H4 (cell line): ENCODE measurements around the gene TMEM138. TPM values are rescaled to one million over a fixed set of nuclear protein-coding genes. Genes with fewer than 3 reads are reported as not detected.

ENCODE experiments used
- DNase-seq: peaks from one replicate; pipeline ENCODE4 v3.0.0-alpha.2; 2015; ENCODE audit warnings: low spot score
- total RNA-seq: library from RNA; depleted of rRNA; stranded (reverse); fragments of >200 nt; shearing (Covaris generic); gene quantifications from 2 replicates; pipeline ENCODE4 v1.2.3, GENCODE V29; 2014; rRNA removed

The TMEM138 gene
- total RNA-seq, 1 experiment from 2014 or later = 62.5 TPM

DNA sequence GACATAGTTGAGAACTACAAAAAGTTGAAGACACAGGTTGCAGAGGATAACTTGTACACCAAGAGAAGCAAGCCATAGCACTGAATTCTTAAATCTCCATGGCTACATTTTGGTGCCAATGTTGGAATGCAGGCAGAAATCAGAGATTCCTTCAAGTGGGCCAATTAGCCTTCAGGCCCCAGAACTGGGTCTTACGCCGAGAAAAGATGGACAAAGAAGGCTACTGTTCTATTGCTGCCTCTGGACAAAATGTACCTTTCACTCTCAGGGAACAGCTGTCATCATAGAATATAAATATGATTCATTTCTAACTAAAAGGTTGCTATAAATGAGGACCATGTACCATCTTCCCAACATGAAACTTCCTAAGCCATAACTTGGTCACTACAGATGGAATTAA lies 43.9 kb downstream of the TMEM138 start:
- no peak for DNase-seq

DNA sequence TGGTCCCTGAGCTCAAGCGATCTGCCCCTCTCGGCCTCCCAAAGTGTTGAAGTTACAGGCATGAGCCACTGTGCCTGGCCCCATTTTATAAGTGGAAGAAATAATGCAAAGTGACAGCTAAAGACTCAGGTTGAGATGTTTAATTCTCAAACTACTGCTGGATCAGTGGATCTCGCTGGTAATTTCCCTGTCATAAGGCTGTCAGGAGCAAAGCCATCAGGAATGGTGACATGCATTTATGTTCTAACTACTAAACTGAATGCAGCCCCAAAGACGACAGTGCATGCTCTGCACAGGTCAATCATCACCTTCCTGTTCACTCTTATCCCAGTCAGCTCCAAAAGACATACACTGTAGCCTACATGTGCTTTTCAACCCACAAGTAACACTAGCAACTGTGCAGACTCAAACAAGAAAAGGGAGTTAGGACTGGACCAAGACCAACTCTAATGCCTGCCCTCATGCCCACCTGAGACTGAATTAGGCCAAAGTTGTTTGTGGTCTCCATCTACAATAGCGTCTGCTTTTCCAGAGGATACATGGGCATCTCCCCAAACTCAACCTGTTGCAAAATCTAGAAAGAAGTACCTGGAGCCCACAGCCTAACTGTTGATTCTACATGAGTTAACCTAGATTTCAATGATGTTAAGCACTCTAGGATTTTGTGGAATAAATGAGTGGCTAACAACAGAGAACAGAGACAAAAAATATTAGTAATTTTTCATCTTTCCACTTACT lies 45.0 kb downstream of the TMEM138 start:
- no peak for DNase-seq

DNA sequence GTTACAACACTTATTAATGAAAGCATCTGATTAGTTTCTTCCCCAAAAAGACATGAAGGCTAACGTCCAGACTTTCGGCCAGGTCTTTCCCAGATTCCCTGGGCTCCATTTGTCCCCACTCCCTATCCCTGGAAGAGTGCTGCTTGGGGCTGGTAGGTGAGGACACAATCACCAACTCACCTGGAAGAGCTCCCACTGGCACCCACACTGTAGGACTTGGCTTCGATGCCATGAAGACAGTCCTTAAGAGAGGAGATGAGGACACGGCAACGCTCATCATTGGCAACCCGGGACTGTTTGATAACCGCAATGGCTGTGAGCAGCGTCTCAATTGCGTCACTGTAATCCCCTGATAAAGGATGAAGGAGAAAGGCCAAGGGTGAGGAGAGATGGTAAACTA lies 49.4 kb downstream of the TMEM138 start:
- no peak for DNase-seq

DNA sequence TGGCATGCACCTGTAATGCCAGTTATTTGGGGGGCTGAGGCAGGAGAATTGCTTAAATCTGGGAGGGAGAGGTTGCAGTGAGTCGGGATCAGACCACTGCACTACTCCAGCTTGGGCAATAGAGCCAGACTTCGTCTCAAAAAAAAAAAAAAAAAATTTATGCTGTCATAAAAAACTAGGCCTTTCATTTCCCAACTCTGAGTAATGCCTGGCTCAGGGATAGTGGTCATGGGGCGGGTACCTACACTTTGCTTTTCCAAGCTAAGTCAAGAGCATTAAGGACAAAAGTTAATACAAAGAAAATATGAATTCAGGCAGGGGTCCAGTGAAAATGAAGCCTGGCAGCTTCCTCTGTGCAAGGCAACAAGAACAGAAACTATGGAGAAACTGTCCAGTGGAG lies 51.3 kb downstream of the TMEM138 start:
- no peak for DNase-seq

DNA sequence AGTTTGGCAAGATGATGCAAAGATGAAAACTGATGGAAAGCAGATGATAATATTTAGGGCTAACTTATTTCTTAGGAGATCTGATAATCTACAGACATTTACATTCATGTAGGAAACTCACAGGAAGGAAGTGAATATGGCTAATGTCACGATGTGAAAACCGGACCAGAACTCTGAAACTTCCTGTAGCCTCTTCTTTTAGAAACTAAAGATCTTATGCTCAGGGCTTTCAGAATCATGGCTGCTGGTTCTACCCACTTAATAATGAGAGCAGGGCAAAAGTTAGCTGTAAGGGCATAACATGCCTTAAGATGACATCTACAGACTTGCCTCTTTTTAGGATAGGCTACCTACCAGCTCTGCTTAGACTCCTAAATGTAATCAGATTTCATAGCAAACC lies 52.4 kb downstream of the TMEM138 start:
- no peak for DNase-seq

DNA sequence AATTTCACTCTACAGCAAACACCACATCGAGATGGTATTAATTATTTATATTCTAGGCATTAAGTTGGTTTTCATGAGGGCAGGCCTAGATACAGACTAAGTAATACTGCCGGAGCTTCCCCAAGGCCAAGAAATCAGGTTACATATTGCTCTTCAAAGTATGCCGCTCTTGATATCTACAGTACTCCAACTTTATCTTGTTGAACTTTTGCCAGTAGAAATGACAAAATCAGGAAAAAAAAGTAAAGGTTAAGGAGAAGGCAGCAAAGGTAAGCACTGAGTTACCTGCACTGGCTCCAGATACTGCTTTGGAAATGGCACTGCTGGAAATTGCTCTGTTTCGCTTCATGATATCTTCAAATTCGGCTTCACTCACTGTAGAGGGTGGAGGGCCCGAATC lies 53.2 kb downstream of the TMEM138 start:
- DNase-seq = no peak

DNA sequence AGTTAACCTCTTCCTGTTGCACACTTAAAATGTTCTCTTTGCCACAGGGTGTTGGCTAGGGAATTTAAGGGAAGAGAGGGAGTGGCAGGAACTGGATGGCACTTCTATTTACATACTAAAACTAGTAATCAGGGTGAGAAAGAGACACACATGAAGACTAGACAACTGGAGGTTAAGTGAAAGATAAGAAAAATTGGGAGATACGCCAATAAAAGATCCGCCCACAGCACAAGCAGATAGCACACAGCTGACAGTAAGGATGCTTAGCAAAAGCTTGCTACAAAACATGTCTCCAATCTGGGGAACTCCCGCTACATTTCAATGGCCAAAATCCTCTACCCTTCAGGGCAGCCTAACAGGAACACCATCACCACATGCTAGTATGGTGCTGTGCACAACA lies 54.8 kb downstream of the TMEM138 start:
- no peak for DNase-seq

DNA sequence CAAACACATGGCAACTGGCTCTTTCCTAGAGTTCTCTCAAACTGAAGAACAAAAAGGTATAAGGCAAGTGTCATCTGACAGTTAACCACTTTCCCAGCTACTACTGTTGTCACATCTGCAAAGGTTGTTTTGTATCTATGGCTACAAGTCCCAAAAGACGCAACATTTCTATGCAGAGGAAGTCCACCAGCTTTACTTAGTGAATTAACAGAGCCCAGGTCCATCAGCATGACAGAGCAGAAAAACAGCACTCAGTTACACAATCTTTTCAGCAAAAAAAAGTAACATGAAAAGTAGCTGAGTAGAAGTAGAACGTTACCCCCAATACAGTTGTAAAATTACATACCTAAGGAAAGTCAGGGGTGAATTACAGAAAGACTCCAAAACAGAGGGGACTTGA lies 55.5 kb downstream of the TMEM138 start:
- DNase-seq = no peak

DNA sequence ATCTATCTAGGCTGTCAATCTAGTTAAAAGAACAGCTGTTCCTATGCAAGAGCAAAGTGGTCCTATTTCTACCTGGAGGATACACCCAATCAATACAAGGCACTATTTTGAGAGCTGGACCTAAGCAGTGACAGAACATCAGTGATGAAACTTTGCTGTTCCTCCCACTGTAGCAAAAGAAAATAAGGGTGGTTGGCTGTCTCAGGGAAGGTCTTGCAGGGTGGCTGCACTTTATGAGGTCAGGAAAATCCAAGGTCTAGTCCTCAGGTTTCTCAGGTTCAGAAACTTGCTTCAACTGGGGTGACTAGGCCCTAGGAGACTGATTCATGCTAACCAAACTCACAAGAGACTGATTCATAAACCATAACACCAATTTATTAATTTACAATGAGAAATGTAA lies 56.0 kb downstream of the TMEM138 start:
- DNase-seq = no peak

Other genes with a start within 250 kb of the TMEM138 start
- 4.6 and 9.4 TPM in 2 replicates for gene VPS37C, start 200.9 kb upstream of the TMEM138 start, total RNA-seq
- gene PGA3, start 158.9 kb upstream of the TMEM138 start, total RNA-seq = not detected in 2 replicates
- gene PGA4, start 140.0 kb upstream of the TMEM138 start, total RNA-seq = not detected in 2 replicates
- gene PGA5, start 121.2 kb upstream of the TMEM138 start, total RNA-seq = not detected in 2 replicates
- gene VWCE, start 67.1 kb upstream of the TMEM138 start, total RNA-seq = 0.35 TPM in 1 of 2 replicates, not detected in the other
- gene DDB1, start 29.3 kb upstream of the TMEM138 start, total RNA-seq = 119 and 145 TPM in 2 replicates
- gene TKFC, start 29.1 kb upstream of the TMEM138 start, total RNA-seq = 15.1 and 17.0 TPM in 2 replicates
- 29.0 and 41.8 TPM in 2 replicates for gene CYB561A3, start 492 bp upstream of the TMEM138 start, total RNA-seq
- gene TMEM216, start 30.2 kb downstream of the TMEM138 start, total RNA-seq = 0.08 TPM in 1 of 2 replicates, not detected in the other
- 21.0 and 31.8 TPM in 2 replicates for gene CPSF7, start 67.6 kb downstream of the TMEM138 start, total RNA-seq
- gene SDHAF2, start 67.8 kb downstream of the TMEM138 start, total RNA-seq = 56.5 and 67.8 TPM in 2 replicates
- gene LRRC10B, start 146.4 kb downstream of the TMEM138 start, total RNA-seq = not detected in 2 replicates
- 1.9 and 10.8 TPM in 2 replicates for gene SYT7, start 218.7 kb downstream of the TMEM138 start, total RNA-seq